ENCODE data around the gene LRTM1. TPM values are rescaled to one million over a fixed set of nuclear protein-coding genes. Genes with fewer than 3 reads are reported as not detected.

Gene LRTM1
- total RNA-seq, 1 experiment from 2014 or later, result not detected

- H3K4me1 ChIP-seq (ENCODE audit: insufficient read depth, low read length), result peaks cover 2% of the 10 kb centered on the region; the same call in 1 of the 2 replicates
- no peaks in the 10 kb centered on the region for H3K79me1 ChIP-seq (ENCODE audit: insufficient read depth, low read depth, low read length, poor library complexity, severe bottlenecking)
- Mint-ChIP-seq H3K4me1 (peaks cover 14 to 15% of the 10 kb centered on the region in 2 experiments), H3K9me3 (no peaks in the 10 kb centered on the region), H3K27ac (no peak overlapping the region; a peak in 1 of 7 replicates), H3K27me3 (ENCODE audit: low read depth) (no peaks in the 10 kb centered on the region), H3K36me3 (ENCODE audit: insufficient read depth in 1 of 3, low read depth in 3 of 3) (no peaks in the 10 kb centered on the region), H3K4me3 (no peak overlapping the region)
- no peak overlapping the region for H4K8ac ChIP-seq (replicated peaks; ENCODE audit: insufficient read length, low read depth, low read length)
- no peak overlapping the region for H2BK15ac ChIP-seq (ENCODE audit: low read depth, low read length)
- H3K9me3 ChIP-seq (ENCODE audit: control insufficient read depth, low read depth, low read length), result no peaks in the 10 kb centered on the region
- no peak overlapping the region for H2BK12ac ChIP-seq (ENCODE audit: insufficient read length, low read depth, low read length)
- H3K9ac ChIP-seq (ENCODE audit: extremely low read depth, insufficient read length, low read length), result no peak overlapping the region
- no peak for TF ChIP-seq CTCF (conservative IDR thresholded peaks at IDR 0.05)
- no peak overlapping the region for H2AK5ac ChIP-seq (ENCODE audit: insufficient read length, low read length)
- no peak overlapping the region for H3K23ac ChIP-seq (ENCODE audit: insufficient read length, low read depth, low read length)
- H4K91ac ChIP-seq (ENCODE audit: insufficient read length, low read depth, low read length), result no peak overlapping the region
- no peak overlapping the region for H3T11ph ChIP-seq (ENCODE audit: low read length)
- no peak overlapping the region for H3K27ac ChIP-seq (ENCODE audit: insufficient read length, low read depth, low read length)
- H3K23me2 ChIP-seq (ENCODE audit: insufficient read length, low read depth, low read length, poor library complexity, severe bottlenecking), result no peaks in the 10 kb centered on the region
- H3K79me2 ChIP-seq (ENCODE audit: insufficient read depth, low read length), result no peaks in the 10 kb centered on the region
- no peak overlapping the region for H3K4ac ChIP-seq (ENCODE audit: low read depth, low read length)
- H2BK20ac ChIP-seq (ENCODE audit: low read depth, low read length, poor library complexity, severe bottlenecking), result no peak overlapping the region
- no peak overlapping the region for H2BK120ac ChIP-seq (ENCODE audit: low read depth, low read length, poor library complexity, severe bottlenecking)
- H3K18ac ChIP-seq (ENCODE audit: insufficient read length, low read depth, low read length), result no peak overlapping the region
- no peak overlapping the region for H2AFZ ChIP-seq (ENCODE audit: low read length)
- H4K20me1 ChIP-seq (ENCODE audit: control insufficient read depth, insufficient read depth, insufficient read length), result no peaks in the 10 kb centered on the region
- no CpG with 5 or more reads among the region's 4 CpGs for WGBS (ENCODE audit: extremely low coverage, insufficient read length, low lambda C conversion rate)
- DNase-seq, result no peak
- H2BK5ac ChIP-seq (ENCODE audit: insufficient read length, low read length), result no peak overlapping the region
- H3K4me2 ChIP-seq (ENCODE audit: insufficient read depth, insufficient read length, low read length), result no peak overlapping the region
- H3K14ac ChIP-seq (ENCODE audit: insufficient read depth, low read length), result no peak overlapping the region
- no peaks in the 10 kb centered on the region for H3K27me3 ChIP-seq (ENCODE audit: insufficient read depth, low read length)
- H4K5ac ChIP-seq (ENCODE audit: insufficient read length, low read depth, low read length), result no peak overlapping the region
- H3K56ac ChIP-seq (ENCODE audit: insufficient read length, low read depth, low read length), result no peak overlapping the region
Observed at GRCh38 chr3:54949491-54950044, 21.7 kb upstream of the LRTM1 start.

Data from H9 (cell line).